ENCODE results near the gene AKAP11.

- TF ChIP-seq, protein P1, sequence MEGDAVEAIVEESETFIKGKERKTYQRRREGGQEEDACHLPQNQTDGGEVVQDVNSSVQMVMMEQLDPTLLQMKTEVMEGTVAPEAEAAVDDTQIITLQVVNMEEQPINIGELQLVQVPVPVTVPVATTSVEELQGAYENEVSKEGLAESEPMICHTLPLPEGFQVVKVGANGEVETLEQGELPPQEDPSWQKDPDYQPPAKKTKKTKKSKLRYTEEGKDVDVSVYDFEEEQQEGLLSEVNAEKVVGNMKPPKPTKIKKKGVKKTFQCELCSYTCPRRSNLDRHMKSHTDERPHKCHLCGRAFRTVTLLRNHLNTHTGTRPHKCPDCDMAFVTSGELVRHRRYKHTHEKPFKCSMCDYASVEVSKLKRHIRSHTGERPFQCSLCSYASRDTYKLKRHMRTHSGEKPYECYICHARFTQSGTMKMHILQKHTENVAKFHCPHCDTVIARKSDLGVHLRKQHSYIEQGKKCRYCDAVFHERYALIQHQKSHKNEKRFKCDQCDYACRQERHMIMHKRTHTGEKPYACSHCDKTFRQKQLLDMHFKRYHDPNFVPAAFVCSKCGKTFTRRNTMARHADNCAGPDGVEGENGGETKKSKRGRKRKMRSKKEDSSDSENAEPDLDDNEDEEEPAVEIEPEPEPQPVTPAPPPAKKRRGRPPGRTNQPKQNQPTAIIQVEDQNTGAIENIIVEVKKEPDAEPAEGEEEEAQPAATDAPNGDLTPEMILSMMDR (IDR thresholded peaks at IDR 0.05), result no peak
- TF ChIP-seq EP300 (IDR thresholded peaks at IDR 0.05), result no peak
- no peak for TF ChIP-seq POLR2A (IDR thresholded peaks at IDR 0.05)
Measured at GRCh38 chr13:42320375-42320787, 48.4 kb downstream of the AKAP11 start.

Data from ovary (tissue), 3 donors.